ENCODE measurements around the gene CXCL6.
A peak's percentile ranks its signal among the peaks of the same experiment; 100 is the strongest.

Gene CXCL6

GRCh38 chr4:73860181-73860580, 23.7 kb downstream of the CXCL6 start:
- H3K4me3 ChIP-seq (ENCODE audit: low read depth in 1 of 2, low read length in 1 of 2) = no peak overlapping the region
- TF ChIP-seq CTCF (IDR thresholded peaks at IDR 0.05) = no peak
- H3K27ac ChIP-seq = no peak overlapping the region
- H3K4me1 ChIP-seq (ENCODE audit: control insufficient read depth in 1 of 2, insufficient read depth in 1 of 2, low read depth in 1 of 2, low read length in 1 of 2) = peaks cover 20 to 28% of the 10 kb centered on the region in 2 experiments
- H3K9me3 ChIP-seq = no peaks in the 10 kb centered on the region
- H3K36me3 ChIP-seq = no peaks in the 10 kb centered on the region
- H3K27me3 ChIP-seq = no peaks in the 10 kb centered on the region

GRCh38 chr4:73860917-73861316, 24.4 kb downstream of the CXCL6 start:
- Histone ChIP-seq H3K4me3 (ENCODE audit: low read depth in 1 of 2, low read length in 1 of 2) (no peak overlapping the region), H3K27ac (no peak overlapping the region), H3K9me3 (no peaks in the 10 kb centered on the region), H3K27me3 (no peaks in the 10 kb centered on the region), H3K4me1 (ENCODE audit: control insufficient read depth in 1 of 2, insufficient read depth in 1 of 2, low read depth in 1 of 2, low read length in 1 of 2) (peaks cover 27 to 32% of the 10 kb centered on the region in 2 experiments), H3K36me3 (no peaks in the 10 kb centered on the region)
- TF ChIP-seq CTCF (IDR thresholded peaks at IDR 0.05) = no peak

GRCh38 chr4:73862322-73862721, 25.8 kb downstream of the CXCL6 start:
- Histone ChIP-seq H3K9me3 (no peaks in the 10 kb centered on the region), H3K27me3 (no peaks in the 10 kb centered on the region), H3K27ac (peak overlapping the region; percentile 73), H3K36me3 (no peaks in the 10 kb centered on the region), H3K4me3 (ENCODE audit: low read depth in 1 of 2, low read length in 1 of 2) (no peak overlapping the region), H3K4me1 (ENCODE audit: control insufficient read depth in 1 of 2, insufficient read depth in 1 of 2, low read depth in 1 of 2, low read length in 1 of 2) (peaks cover 38 to 41% of the 10 kb centered on the region in 2 experiments)
- no peak for TF ChIP-seq CTCF (IDR thresholded peaks at IDR 0.05)

GRCh38 chr4:73864365-73864764, 27.9 kb downstream of the CXCL6 start:
- peak overlapping the region; percentile 73 for H3K27ac ChIP-seq
- no peak overlapping the region for H3K4me3 ChIP-seq (ENCODE audit: low read depth in 1 of 2, low read length in 1 of 2)
- H3K36me3 ChIP-seq = no peaks in the 10 kb centered on the region
- peak; percentile 68 for TF ChIP-seq CTCF (IDR thresholded peaks at IDR 0.05)
- H3K9me3 ChIP-seq = no peaks in the 10 kb centered on the region
- peaks cover 52 to 54% of the 10 kb centered on the region in 2 experiments for H3K4me1 ChIP-seq (ENCODE audit: control insufficient read depth in 1 of 2, insufficient read depth in 1 of 2, low read depth in 1 of 2, low read length in 1 of 2)
- H3K27me3 ChIP-seq = no peaks in the 10 kb centered on the region

GRCh38 chr4:73864961-73865360, 28.5 kb downstream of the CXCL6 start:
- H3K27ac ChIP-seq = peak overlapping the region; percentile 73
- H3K9me3 ChIP-seq = no peaks in the 10 kb centered on the region
- H3K4me1 ChIP-seq (ENCODE audit: control insufficient read depth in 1 of 2, insufficient read depth in 1 of 2, low read depth in 1 of 2, low read length in 1 of 2) = peaks cover 54 to 56% of the 10 kb centered on the region in 2 experiments
- no peaks in the 10 kb centered on the region for H3K36me3 ChIP-seq
- H3K27me3 ChIP-seq = no peaks in the 10 kb centered on the region
- no peak for TF ChIP-seq CTCF (IDR thresholded peaks at IDR 0.05)
- no peak overlapping the region for H3K4me3 ChIP-seq (ENCODE audit: low read depth in 1 of 2, low read length in 1 of 2)

Measured in neutrophil (primary cell).